ENCODE results near the gene RAI1.

RAI1 gene

GRCh38 chr17:17679748-17680147 lies 1.5 kb upstream of the RAI1 start:
- DNase-seq (ENCODE audit: low spot score): no peak

GRCh38 chr17:17680477-17681186 lies 626 bp upstream of the RAI1 start:
- DNase-seq (ENCODE audit: low spot score): no peak

- DNase-seq (ENCODE audit: low spot score): peak; percentile 37
These were observed 560 bp downstream of the RAI1 start for GRCh38 chr17:17681744-17682292.

- DNase-seq (ENCODE audit: low spot score): peak; percentile 64
These were observed 1.1 kb downstream of the RAI1 start for GRCh38 chr17:17682293-17682736.

GRCh38 chr17:17682737-17683680 lies 1.8 kb downstream of the RAI1 start:
- peak; percentile 59 for DNase-seq (ENCODE audit: low spot score)

GRCh38 chr17:17683710-17684365 lies 2.6 kb downstream of the RAI1 start:
- DNase-seq (ENCODE audit: low spot score): no peak

- peak; percentile 83 for DNase-seq (ENCODE audit: low spot score)
These were observed 3.9 kb downstream of the RAI1 start for GRCh38 chr17:17684906-17685774.

- peak; percentile 93 for DNase-seq (ENCODE audit: low spot score)
These were observed 4.6 kb downstream of the RAI1 start for GRCh38 chr17:17685775-17686291.

- no peak for DNase-seq (ENCODE audit: low spot score)
These were observed 8.1 kb downstream of the RAI1 start for GRCh38 chr17:17689312-17689711.

- DNase-seq (ENCODE audit: low spot score): peak; percentile 66
These were observed 9.0 kb downstream of the RAI1 start for GRCh38 chr17:17690233-17690632.

GRCh38 chr17:17691468-17692263 lies 10.4 kb downstream of the RAI1 start:
- DNase-seq (ENCODE audit: low spot score): no peak

- DNase-seq (ENCODE audit: low spot score): no peak
These were observed 11.3 kb downstream of the RAI1 start for GRCh38 chr17:17692353-17693252.

- peak; percentile 38 for DNase-seq (ENCODE audit: low spot score)
These were observed 12.3 kb downstream of the RAI1 start for GRCh38 chr17:17693253-17694168.

- peak; percentile 74 for DNase-seq (ENCODE audit: low spot score)
These were observed 13.2 kb downstream of the RAI1 start for GRCh38 chr17:17694169-17695081.

GRCh38 chr17:17696085-17696484 lies 14.8 kb downstream of the RAI1 start:
- DNase-seq (ENCODE audit: low spot score): no peak

- no peak for DNase-seq (ENCODE audit: low spot score)
These were observed 15.8 kb downstream of the RAI1 start for GRCh38 chr17:17696882-17697633.

Measured in kidney tubule cell (primary cell).